GM18511 (cell line): ENCODE measurements around the gene PDE4A.
"Not testable (repeated sequence)": the region's sequence is repeated elsewhere in the genome, so short reads cannot be mapped to it uniquely, and the experiment has no call there.

Experiments
- ATAC-seq: cut with Tn5 transposase; IDR thresholded peaks from one replicate; pipeline ENCODE4 v1.9.1; 2021; ENCODE audit warnings: mild to moderate bottlenecking, moderate library complexity; ENCODE audit not compliant: unreplicated experiment

The PDE4A gene

GRCh38 chr19:10424011-10424637 is 3.8 kb downstream of the PDE4A start:
- peak; percentile 41 for ATAC-seq

GRCh38 chr19:10427169-10427568 is 6.8 kb downstream of the PDE4A start:
- no peak for ATAC-seq

- no peak for ATAC-seq
These were observed 8.7 kb downstream of the PDE4A start for GRCh38 chr19:10428996-10429381.

GRCh38 chr19:10430505-10431253 is 10.3 kb downstream of the PDE4A start:
- ATAC-seq, result no peak

- no peak for ATAC-seq
These were observed 11.1 kb downstream of the PDE4A start for GRCh38 chr19:10431254-10431942.

GRCh38 chr19:10431943-10432735 is 11.8 kb downstream of the PDE4A start:
- no peak for ATAC-seq

GRCh38 chr19:10432736-10433130 is 12.4 kb downstream of the PDE4A start:
- no peak for ATAC-seq

- no peak for ATAC-seq
These were observed 12.8 kb downstream of the PDE4A start for GRCh38 chr19:10433131-10433536.

GRCh38 chr19:10439588-10439987 is 19.2 kb downstream of the PDE4A start:
- no peak for ATAC-seq

GRCh38 chr19:10442698-10443097 is 22.4 kb downstream of the PDE4A start:
- ATAC-seq, result no peak

GRCh38 chr19:10449037-10449436 is 28.7 kb downstream of the PDE4A start:
- no peak for ATAC-seq

- ATAC-seq, result no peak
These were observed 30.0 kb downstream of the PDE4A start for GRCh38 chr19:10450191-10450852.

GRCh38 chr19:10450853-10451609 is 30.7 kb downstream of the PDE4A start:
- ATAC-seq, result no peak

- ATAC-seq, result no peak
These were observed 32.6 kb downstream of the PDE4A start for GRCh38 chr19:10452726-10453618.

- ATAC-seq, result no peak
These were observed 33.5 kb downstream of the PDE4A start for GRCh38 chr19:10453852-10454251.

- ATAC-seq, result no peak
These were observed 33.9 kb downstream of the PDE4A start for GRCh38 chr19:10454267-10454666.

- not testable (repeated sequence) for ATAC-seq
These were observed 38.4 kb downstream of the PDE4A start for GRCh38 chr19:10458733-10459132.

- ATAC-seq, result no peak
These were observed 40.3 kb downstream of the PDE4A start for GRCh38 chr19:10460714-10461046.
